Astrocyte of the cerebellum (primary cell): ENCODE measurements around the gene PATL2.
A peak's percentile ranks its signal among the peaks of the same experiment; 100 is the strongest.
"Not testable (repeated sequence)": the region's sequence is repeated elsewhere in the genome, so short reads cannot be mapped to it uniquely, and the experiment has no call there.

Source experiments
- DNase-seq: peaks from one replicate; pipeline ENCODE4 v3.0.0-alpha.2; 2011; ENCODE audit warnings: low read depth
- H3K4me3 ChIP-seq: 2 replicates; pipeline ENCODE4 v1.5.1; 2011; ENCODE audit warnings: mild to moderate bottlenecking, low read depth, low read length, moderate library complexity
- CTCF ChIP-seq: IDR thresholded peaks from 2 replicates; pipeline ENCODE4 v1.5.1; 2012; ENCODE audit warnings: low read length, low read depth, moderate library complexity, mild to moderate bottlenecking; ENCODE audit errors: missing control alignments
- in situ Hi-C: cut with HindIII; loops from 2 replicates; pipeline ENCODE4 v1.10.0; 2017; ENCODE audit warnings: low sequenced_read_pairs

The PATL2 gene

GRCh38 chr15:44712346-44713005 is 1.4 kb upstream of the PATL2 start:
- DNase-seq, result peak; percentile 75
- no peak for TF ChIP-seq CTCF
- H3K4me3 ChIP-seq, result peak overlapping the region; percentile 97
- in situ Hi-C loops, result no loop called here

- TF ChIP-seq CTCF, result no peak
- in situ Hi-C loops, result no loop called here
- peak overlapping the region; percentile 97 for H3K4me3 ChIP-seq
- DNase-seq, result no peak
These were observed 721 bp upstream of the PATL2 start for GRCh38 chr15:44711743-44712345.

- peak overlapping the region; percentile 97 for H3K4me3 ChIP-seq
- DNase-seq, result no peak
- in situ Hi-C loops, result no loop called here
- TF ChIP-seq CTCF, result peak; percentile 39
These were observed 657 bp downstream of the PATL2 start for GRCh38 chr15:44710236-44711095.

- no peak for TF ChIP-seq CTCF
- in situ Hi-C loops, result no loop called here
- no peak for DNase-seq
- no peak overlapping the region for H3K4me3 ChIP-seq
These were observed 4.0 kb downstream of the PATL2 start for GRCh38 chr15:44706946-44707636.

- in situ Hi-C loops, result no loop called here
- DNase-seq, result no peak
- H3K4me3 ChIP-seq, result no peak overlapping the region
- no peak for TF ChIP-seq CTCF
These were observed 4.7 kb downstream of the PATL2 start for GRCh38 chr15:44706401-44706800.

- TF ChIP-seq CTCF, result no peak
- in situ Hi-C loops, result no loop called here
These were observed 5.1 kb downstream of the PATL2 start for GRCh38 chr15:44705986-44706385.

GRCh38 chr15:44700676-44701075 is 10.4 kb downstream of the PATL2 start:
- DNase-seq, in situ Hi-C loops, H3K4me3 ChIP-seq: not testable (repeated sequence)

More at GRCh38 chr15:44705986-44706385, 5.1 kb downstream of the PATL2 start:
- no peak for DNase-seq
- no peak overlapping the region for H3K4me3 ChIP-seq
